ENCODE measurements around the gene ZNRF1. TPM values are rescaled to one million over a fixed set of nuclear protein-coding genes. Genes with fewer than 3 reads are reported as not detected.
"Not testable (repeated sequence)": the region's sequence is repeated elsewhere in the genome, so short reads cannot be mapped to it uniquely, and the experiment has no call there.

ZNRF1 gene
- polyA plus RNA-seq, 3 donors, result 6.0 to 14.8 (median 8.3) TPM

GRCh38 chr16:75114179-75114945 lies 115.5 kb downstream of the ZNRF1 start:
- 80 to 91% (median 88%) methylated on average over 38 to 44 of the region's 44 CpGs for WGBS, 3 donors
- no peak overlapping the region for H3K27ac ChIP-seq (ENCODE audit: low read depth, low read length)

GRCh38 chr16:75114946-75115825 lies 116.4 kb downstream of the ZNRF1 start:
- WGBS, 3 donors, result 89% methylated on average over 43 to 45 of the region's 45 CpGs
- no peak overlapping the region for H3K27ac ChIP-seq (ENCODE audit: low read depth, low read length)

- WGBS, 3 donors, result 33 to 48% (median 38%) methylated on average over 15 of the region's 15 CpGs
- no peak within 1 kb of the TSS for H3K27ac ChIP-seq (ENCODE audit: low read depth, low read length)
Measured at GRCh38 chr16:75116081-75116910, 117.5 kb downstream of the ZNRF1 start, which contains the start of gene LDHD. LDHD (minus strand) TSS chr16:75116780; CDS start chr16:75116720, 60 bp downstream.

GRCh38 chr16:75116911-75117245 lies 118.1 kb downstream of the ZNRF1 start:
- 37 to 39% (median 37%) methylated on average over 3 of the region's 3 CpGs for WGBS, 3 donors

GRCh38 chr16:75118943-75119539 lies 120.2 kb downstream of the ZNRF1 start:
- 85 to 87% (median 85%) methylated on average over 6 of the region's 6 CpGs for WGBS, 3 donors
- H3K27ac ChIP-seq (ENCODE audit: low read depth, low read length), result no peak overlapping the region

More at GRCh38 chr16:75116911-75117245, 118.1 kb downstream of the ZNRF1 start:
- no peak overlapping the region for H3K27ac ChIP-seq (ENCODE audit: low read depth, low read length)

GRCh38 chr16:75120253-75120652 lies 121.4 kb downstream of the ZNRF1 start:
- no peak overlapping the region for H3K27ac ChIP-seq (ENCODE audit: low read depth, low read length)
- WGBS, 3 donors, result 62 to 81% (median 75%) methylated on average over 4 of the region's 4 CpGs

GRCh38 chr16:75121949-75122568 lies 123.2 kb downstream of the ZNRF1 start:
- WGBS, 3 donors, result 89 to 96% (median 96%) methylated on average over 6 of the region's 6 CpGs
- H3K27ac ChIP-seq (ENCODE audit: low read depth, low read length), result no peak overlapping the region

GRCh38 chr16:75122609-75123008 lies 123.8 kb downstream of the ZNRF1 start:
- H3K27ac ChIP-seq (ENCODE audit: low read depth, low read length), result no peak overlapping the region
- WGBS, 3 donors, result 90 to 98% (median 96%) methylated on average over 1 of the region's 1 CpG

GRCh38 chr16:75127713-75128415 lies 129.0 kb downstream of the ZNRF1 start:
- whole genome bisulfite sequencing, 3 donors, result 66 to 78% (median 77%) methylated on average over 4 of the region's 4 CpGs
- no peak overlapping the region for H3K27ac ChIP-seq (ENCODE audit: low read depth, low read length)

GRCh38 chr16:75129421-75130149 lies 130.8 kb downstream of the ZNRF1 start:
- WGBS, 3 donors, result 55 to 71% (median 63%) methylated on average over 5 of the region's 5 CpGs
- H3K27ac ChIP-seq (ENCODE audit: low read depth, low read length), result not testable (repeated sequence)

- no peak overlapping the region for H3K27ac ChIP-seq (ENCODE audit: low read depth, low read length)
- 72 to 89% (median 80%) methylated on average over 9 of the region's 9 CpGs for WGBS, 3 donors
Measured at GRCh38 chr16:75130150-75130771, 131.4 kb downstream of the ZNRF1 start.

GRCh38 chr16:75131081-75131480 lies 132.3 kb downstream of the ZNRF1 start:
- WGBS, 3 donors, result 62 to 70% (median 70%) methylated on average over 7 of the region's 7 CpGs
- H3K27ac ChIP-seq (ENCODE audit: low read depth, low read length), result no peak overlapping the region

- 61 to 69% (median 67%) methylated on average over 8 of the region's 8 CpGs for WGBS, 3 donors
- no peak overlapping the region for H3K27ac ChIP-seq (ENCODE audit: low read depth, low read length)
Measured at GRCh38 chr16:75138233-75138632, 139.4 kb downstream of the ZNRF1 start.

GRCh38 chr16:75138636-75139035 lies 139.8 kb downstream of the ZNRF1 start:
- H3K27ac ChIP-seq (ENCODE audit: low read depth, low read length), result no peak overlapping the region
- 50 to 66% (median 53%) methylated on average over 9 of the region's 9 CpGs for WGBS, 3 donors

- 97 to 98% (median 98%) methylated on average over 5 of the region's 5 CpGs for WGBS, 3 donors
- no peak overlapping the region for H3K27ac ChIP-seq (ENCODE audit: low read depth, low read length)
Measured at GRCh38 chr16:75139498-75139897, 140.7 kb downstream of the ZNRF1 start.

GRCh38 chr16:75143941-75144340 lies 145.1 kb downstream of the ZNRF1 start:
- 79 to 85% (median 81%) methylated on average over 6 of the region's 6 CpGs for WGBS, 3 donors

More at GRCh38 chr16:75143941-75144340, 145.1 kb downstream of the ZNRF1 start:
- no peak overlapping the region for H3K27ac ChIP-seq (ENCODE audit: low read depth, low read length)
